ENCODE data around the gene NRARP. TPM values are rescaled to one million over a fixed set of nuclear protein-coding genes. Genes with fewer than 3 reads are reported as not detected.

NRARP gene
- total and polyA plus RNA-seq, 2 of the 8 experiments (the other 6 are each of a cell fraction or from before 2014, with no cell fraction given), result 32.5 to 37.2 TPM

GRCh38 chr9:137326445-137327065, 24.5 kb upstream of the NRARP start (continued):
- TF ChIP-seq CHD7 (IDR thresholded peaks at IDR 0.05; ENCODE audit: insufficient replicate concordance, low read length) (no peak), SP2 (IDR thresholded peaks at IDR 0.05; ENCODE audit: low read length) (no peak)
